Measurements from ENCODE around the gene FAM222A. TPM values are rescaled to one million over a fixed set of nuclear protein-coding genes. Genes with fewer than 3 reads are reported as not detected.

FAM222A gene
- polyA plus RNA-seq, 1 donor (not counting 4 experiments of a cell fraction or from before 2014, with no cell fraction given) = 0.05 TPM

GRCh38 chr12:109715310-109716091 is 1.9 kb downstream of the FAM222A start:
- Histone ChIP-seq H3K4me3 (ENCODE audit: control insufficient read depth in 2 of 3, extremely low read depth in 1 of 3, insufficient read depth in 2 of 3, low read depth in 1 of 3, low read length in 3 of 3) (no peak overlapping the region), H3K9me1 (ENCODE audit: control insufficient read depth, extremely low read depth, insufficient read depth, low read length) (no peaks in the 10 kb centered on the region), H3K4me1 (ENCODE audit: control insufficient read depth, extremely low read depth, insufficient read depth, low read length) (no peaks in the 10 kb centered on the region), H3K4me2 (ENCODE audit: control insufficient read depth, extremely low read depth, insufficient read depth, low read depth, low read length) (no peak overlapping the region), H3K9ac (ENCODE audit: control insufficient read depth, extremely low read depth, insufficient read depth, low read length) (no peak overlapping the region), H3K27me3 (ENCODE audit: control insufficient read depth, extremely low read depth, insufficient read depth, low read length) (peaks cover 75% of the 10 kb centered on the region), H2AFZ (ENCODE audit: control insufficient read depth, low read length) (no peak overlapping the region), H3K9me3 (ENCODE audit: control insufficient read depth, low read depth, low read length) (no peaks in the 10 kb centered on the region), H3K36me3 (ENCODE audit: control insufficient read depth in 2 of 2, extremely low read depth in 1 of 2, insufficient read depth in 2 of 2, low read length in 2 of 2) (no peaks in the 10 kb centered on the region), H3K79me2 (ENCODE audit: control insufficient read depth, insufficient read depth, low read length) (no peaks in the 10 kb centered on the region), H4K20me1 (ENCODE audit: control insufficient read depth, extremely low read depth, insufficient read depth, low read length) (peaks cover 6% of the 10 kb centered on the region), H3K27ac (ENCODE audit: control insufficient read depth, insufficient read depth, low read length) (no peak overlapping the region)
- DNase-seq (ENCODE audit: low read depth, low spot score) = no peak
- no peak for FAIRE-seq
- no peak for TF ChIP-seq CTCF (optimal IDR thresholded peaks at IDR 0.05 in 1 of 3, IDR thresholded peaks at IDR 0.05 in 1 of 3, conservative IDR thresholded peaks at IDR 0.05 in 1 of 3; ENCODE audit: extremely low read depth in 1 of 3, insufficient read depth in 2 of 3, low read length in 3 of 3)
- no peak for TF ChIP-seq EZH2 (IDR thresholded peaks at IDR 0.05; ENCODE audit: low read length)
- dilution Hi-C loops (cut with MboI; ENCODE audit: extremely low pct_ligation_motif_present, low sequenced_read_pairs) = no loop called here

- Histone ChIP-seq H3K4me1 (ENCODE audit: control insufficient read depth, extremely low read depth, insufficient read depth, low read length) (no peaks in the 10 kb centered on the region), H3K4me3 (ENCODE audit: control insufficient read depth in 2 of 3, extremely low read depth in 1 of 3, insufficient read depth in 2 of 3, low read depth in 1 of 3, low read length in 3 of 3) (no peak overlapping the region), H3K9me1 (ENCODE audit: control insufficient read depth, extremely low read depth, insufficient read depth, low read length) (no peaks in the 10 kb centered on the region), H3K9ac (ENCODE audit: control insufficient read depth, extremely low read depth, insufficient read depth, low read length) (no peak overlapping the region), H3K79me2 (ENCODE audit: control insufficient read depth, insufficient read depth, low read length) (no peaks in the 10 kb centered on the region), H3K9me3 (ENCODE audit: control insufficient read depth, low read depth, low read length) (no peaks in the 10 kb centered on the region), H3K27ac (ENCODE audit: control insufficient read depth, insufficient read depth, low read length) (no peak overlapping the region), H2AFZ (ENCODE audit: control insufficient read depth, low read length) (no peak overlapping the region), H3K4me2 (ENCODE audit: control insufficient read depth, extremely low read depth, insufficient read depth, low read depth, low read length) (no peak overlapping the region), H4K20me1 (ENCODE audit: control insufficient read depth, extremely low read depth, insufficient read depth, low read length) (peaks cover 6% of the 10 kb centered on the region), H3K36me3 (ENCODE audit: control insufficient read depth in 2 of 2, extremely low read depth in 1 of 2, insufficient read depth in 2 of 2, low read length in 2 of 2) (no peaks in the 10 kb centered on the region), H3K27me3 (ENCODE audit: control insufficient read depth, extremely low read depth, insufficient read depth, low read length) (peaks cover 72% of the 10 kb centered on the region)
- no peak for FAIRE-seq
- dilution Hi-C loops (cut with MboI; ENCODE audit: extremely low pct_ligation_motif_present, low sequenced_read_pairs) = no loop called here
- DNase-seq (ENCODE audit: low read depth, low spot score) = no peak
- no peak for TF ChIP-seq CTCF (optimal IDR thresholded peaks at IDR 0.05 in 1 of 3, IDR thresholded peaks at IDR 0.05 in 1 of 3, conservative IDR thresholded peaks at IDR 0.05 in 1 of 3; ENCODE audit: extremely low read depth in 1 of 3, insufficient read depth in 2 of 3, low read length in 3 of 3)
- TF ChIP-seq EZH2 (IDR thresholded peaks at IDR 0.05; ENCODE audit: low read length) = no peak
These were observed 2.5 kb downstream of the FAM222A start for GRCh38 chr12:109716092-109716479.

All from keratinocyte (primary cell).